ENCODE measurements around the gene RNASEH2B.

Gene RNASEH2B

DNA sequence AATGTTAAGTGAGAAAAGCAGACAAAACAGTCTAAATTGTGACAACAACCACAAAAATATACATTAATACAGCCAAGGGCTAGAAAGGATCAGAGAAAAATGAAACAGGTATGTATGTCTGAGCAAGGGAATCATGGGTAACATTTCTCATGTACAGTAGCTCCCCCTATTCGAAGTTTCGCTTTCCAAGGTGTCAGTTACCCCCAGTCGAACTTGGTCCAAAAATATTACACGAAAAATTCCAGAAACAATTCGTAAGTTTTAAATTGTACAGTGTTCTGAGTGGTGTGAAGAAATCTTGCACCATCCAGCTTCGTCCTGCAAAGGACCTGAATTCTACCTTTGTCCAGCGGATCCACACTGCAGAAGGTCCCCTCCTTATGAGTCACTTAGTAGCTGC, 1.8 kb upstream of the RNASEH2B start:
- no peak for DNase-seq (ENCODE audit: low spot score)

DNA sequence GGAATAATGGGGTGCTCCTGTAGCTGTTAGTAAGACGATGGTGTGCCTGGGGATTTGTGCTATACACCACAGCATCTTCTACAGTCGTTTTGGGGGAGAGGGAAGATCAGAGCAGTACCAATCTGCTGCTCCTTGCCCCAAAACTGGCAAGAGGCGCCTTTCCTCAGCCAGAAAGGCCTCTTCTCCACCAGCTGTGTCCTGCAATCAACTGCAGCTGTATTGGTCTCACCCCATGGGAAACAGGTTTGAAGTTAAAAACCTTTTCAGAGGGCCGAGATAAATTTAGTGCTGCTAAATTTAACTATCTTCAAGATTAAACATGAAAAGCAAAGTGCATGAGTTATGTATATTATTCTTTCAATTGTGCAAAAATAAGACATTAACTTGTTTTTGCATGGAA, 1.2 kb upstream of the RNASEH2B start:
- no peak for DNase-seq (ENCODE audit: low spot score)

DNA sequence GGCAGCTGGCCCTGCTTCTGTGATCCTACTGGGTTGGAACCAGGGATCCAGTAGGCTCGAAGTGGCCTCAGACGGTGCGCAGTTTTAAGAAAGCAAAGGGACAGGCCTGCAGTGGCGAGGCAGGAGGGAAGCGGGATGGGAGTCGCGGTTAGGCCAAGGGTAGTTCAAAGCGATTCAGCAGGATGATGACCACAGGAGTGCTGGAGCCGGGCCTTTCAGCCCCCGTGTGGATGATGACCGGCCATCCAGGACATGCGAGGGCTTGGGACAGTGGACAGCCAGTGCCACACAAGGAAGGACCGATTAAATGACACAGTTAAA, 854 bp downstream of the RNASEH2B start:
- peak; percentile 46 for DNase-seq (ENCODE audit: low spot score)

DNA sequence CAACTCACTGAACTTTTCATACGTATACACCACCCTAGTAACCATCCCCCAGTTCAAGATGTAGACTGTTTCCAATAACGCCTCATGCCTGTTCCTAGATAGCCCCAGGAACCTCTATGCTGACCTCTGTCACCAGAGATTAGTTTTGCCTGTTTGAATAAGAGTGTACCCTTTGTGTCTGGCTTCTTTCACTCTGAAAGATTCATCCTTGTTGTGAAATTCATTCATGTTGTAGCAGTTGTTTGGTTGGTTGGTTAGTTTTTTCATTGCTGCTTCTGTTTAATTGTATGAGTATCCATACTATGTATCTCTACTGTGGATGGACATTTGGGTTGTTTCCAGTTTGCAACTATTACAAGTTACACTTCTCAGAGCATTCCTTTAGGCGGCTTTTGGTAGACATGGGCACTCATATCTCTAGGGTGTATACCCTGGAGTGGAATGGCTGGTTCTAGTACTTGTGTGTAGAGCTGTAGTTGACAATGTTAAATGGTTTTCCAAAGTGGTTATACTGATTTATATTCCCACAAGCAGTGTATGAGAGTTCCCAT, 1.6 kb downstream of the RNASEH2B start:
- peak; percentile 10 for DNase-seq (ENCODE audit: low spot score)

DNA sequence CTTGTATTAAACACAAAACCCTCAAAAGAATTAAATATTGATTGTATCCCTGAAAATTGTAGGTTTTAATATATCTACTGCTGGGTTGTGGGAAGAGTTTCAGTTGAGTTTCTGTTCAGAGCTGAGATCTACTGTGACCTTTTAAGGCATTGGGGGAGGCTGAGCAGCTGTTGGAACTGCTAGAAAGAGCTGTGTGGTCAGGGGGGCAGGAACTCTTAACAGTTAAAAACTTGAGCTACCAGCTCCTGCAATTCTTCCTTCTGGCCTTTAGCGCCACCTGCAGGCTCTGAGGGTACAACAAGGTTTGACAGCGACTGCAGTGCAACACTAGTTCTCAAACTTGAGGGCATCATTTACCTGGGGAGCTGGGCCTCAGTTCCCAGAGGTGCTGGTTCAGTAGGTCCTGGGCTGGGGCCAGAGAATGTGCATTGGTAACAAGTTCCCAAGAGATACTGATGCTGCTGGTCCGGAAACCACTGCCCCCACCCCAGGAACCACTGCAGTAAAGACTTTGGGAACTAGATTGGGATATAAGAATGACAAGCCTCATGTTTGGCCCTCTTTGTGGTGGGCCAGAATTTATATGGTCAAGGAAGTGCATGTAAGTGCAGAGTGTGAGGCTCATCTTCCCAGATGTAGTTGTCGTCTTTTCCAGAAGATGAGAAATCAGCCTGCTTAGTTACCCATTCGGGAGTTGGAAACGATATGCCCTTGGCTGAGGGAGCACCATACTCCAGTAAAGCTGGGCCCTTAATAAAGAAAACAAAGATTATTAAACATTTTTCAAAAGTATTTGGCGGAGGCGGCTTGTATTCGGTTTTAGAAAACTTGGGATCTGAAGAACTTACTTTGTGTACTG, 2.6 kb downstream of the RNASEH2B start:
- peak; percentile 77 for DNase-seq (ENCODE audit: low spot score)

DNA sequence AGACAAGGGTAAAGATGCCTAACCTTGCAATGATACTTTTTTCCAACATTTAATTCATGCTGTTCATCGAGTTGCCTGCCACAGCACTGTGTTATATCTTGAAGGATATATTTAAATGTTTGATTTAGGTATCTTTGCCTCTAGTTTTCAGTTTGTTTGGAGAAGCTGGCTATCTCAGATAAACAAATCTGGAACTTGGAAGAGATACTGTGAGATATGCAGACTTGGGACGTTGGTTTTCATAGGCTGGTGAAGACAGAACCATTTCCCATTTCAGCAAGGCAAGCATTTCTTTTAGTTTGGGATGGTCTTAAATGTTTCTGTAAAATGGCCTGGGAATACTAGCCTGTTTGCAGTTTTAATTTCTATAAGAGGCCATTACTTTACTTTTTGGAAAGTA, 3.3 kb downstream of the RNASEH2B start:
- no peak for DNase-seq (ENCODE audit: low spot score)

DNA sequence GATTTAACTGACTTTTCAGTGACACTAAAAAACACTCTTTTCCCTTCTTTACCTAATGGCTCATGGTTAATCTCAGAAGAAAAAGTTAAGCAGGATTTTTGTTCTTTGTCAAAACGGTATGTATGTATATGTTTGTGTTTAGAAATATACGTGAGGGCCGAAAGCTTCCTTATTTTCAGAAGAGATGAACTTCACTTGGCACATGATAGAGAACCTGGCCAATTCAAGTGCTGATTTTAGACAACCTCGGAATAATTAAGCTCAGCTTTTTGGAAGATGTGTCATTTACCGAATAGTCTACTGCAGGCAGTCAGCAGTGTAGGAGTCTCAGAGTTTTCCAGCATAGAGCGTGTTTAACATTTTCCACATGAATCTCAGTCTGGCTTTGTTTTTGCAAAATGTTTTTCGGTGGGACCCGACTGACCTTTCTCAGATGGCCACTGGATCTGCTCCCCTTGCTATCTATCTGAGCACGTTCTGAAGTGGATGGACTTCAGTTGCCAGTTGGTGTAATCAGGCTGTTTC, 4.6 kb downstream of the RNASEH2B start:
- DNase-seq (ENCODE audit: low spot score): no peak

DNA sequence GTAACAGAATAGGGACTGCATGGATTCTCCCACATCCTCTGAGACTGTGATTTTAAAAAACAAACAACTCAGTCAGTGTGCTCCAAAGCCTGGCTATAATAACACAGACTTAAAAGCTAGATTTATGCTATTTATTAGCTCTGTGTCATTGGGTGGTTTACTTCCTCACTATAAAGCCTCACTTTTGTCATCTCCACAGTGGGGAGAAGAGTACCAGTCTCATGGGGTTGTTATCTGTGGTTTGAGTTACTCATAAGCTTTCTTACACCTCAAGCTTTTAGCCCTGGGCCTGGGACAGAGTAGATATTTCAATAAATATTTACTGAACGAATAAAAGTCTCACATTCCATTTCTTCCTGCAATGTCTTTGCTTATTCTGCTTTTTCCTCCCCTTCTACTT, 5.3 kb downstream of the RNASEH2B start:
- DNase-seq (ENCODE audit: low spot score): no peak

DNA sequence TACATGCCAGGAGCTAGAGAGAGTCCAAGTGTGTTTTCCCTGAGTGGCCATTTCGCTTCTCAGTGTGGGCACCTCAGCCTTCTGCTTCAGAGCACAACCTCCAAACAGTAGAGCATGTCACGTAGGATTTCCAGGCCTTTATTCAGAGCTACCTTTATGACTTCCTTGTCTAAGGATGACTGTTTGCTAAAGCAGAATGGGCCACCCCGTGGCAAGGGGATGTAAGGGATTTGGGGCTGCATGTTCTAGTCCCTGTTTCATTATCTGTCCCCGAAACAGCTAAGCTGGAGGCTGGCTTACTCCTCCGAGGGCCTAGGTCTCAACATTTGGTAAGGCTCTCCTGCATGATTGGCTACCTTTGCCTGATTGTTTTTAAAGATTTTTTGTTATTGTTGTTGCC, 6.0 kb downstream of the RNASEH2B start:
- no peak for DNase-seq (ENCODE audit: low spot score)

DNA sequence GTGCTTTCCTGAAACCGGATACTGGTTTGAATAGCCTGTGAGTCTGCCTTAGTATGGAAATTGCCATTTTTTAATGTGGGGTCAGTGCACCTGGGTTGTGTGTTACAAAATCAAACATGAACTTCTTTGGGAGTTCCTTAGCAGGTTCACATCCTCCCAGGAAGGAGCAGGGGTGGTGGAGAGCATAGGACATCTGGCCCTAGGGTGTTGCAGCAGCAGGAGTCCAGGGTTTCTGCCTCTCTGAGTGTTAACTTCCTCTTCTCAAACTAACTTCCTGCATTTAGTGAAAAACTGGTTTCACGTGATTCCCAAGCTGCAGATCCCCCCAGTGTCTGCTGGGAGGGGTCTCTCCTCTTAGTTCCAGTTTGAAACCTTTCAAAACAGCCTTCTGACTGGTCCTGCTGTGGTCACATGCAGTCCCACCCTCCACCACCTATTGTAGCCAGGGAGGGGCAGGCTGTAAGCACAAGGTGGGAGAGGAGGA, 7.2 kb downstream of the RNASEH2B start:
- no peak for DNase-seq (ENCODE audit: low spot score)

DNA sequence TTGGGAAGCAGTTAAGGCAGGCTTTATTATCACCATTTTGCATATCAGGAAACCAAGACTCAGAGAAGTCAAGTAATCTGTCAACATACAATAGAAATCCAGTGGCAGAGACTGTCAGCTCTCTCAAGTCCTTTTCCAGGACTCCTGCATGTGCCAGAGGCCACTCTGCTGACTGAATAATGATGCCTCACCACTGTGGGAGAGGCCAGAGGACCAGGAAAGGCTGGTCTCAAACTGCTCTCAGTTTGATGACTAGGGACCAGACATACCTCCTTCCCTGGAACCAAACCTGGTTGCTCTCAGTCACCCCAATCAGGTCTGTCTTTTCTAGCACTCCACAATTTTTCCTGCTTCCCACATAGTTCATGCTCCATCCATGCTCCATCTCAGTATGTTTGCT, 8.0 kb downstream of the RNASEH2B start:
- DNase-seq (ENCODE audit: low spot score): no peak

DNA sequence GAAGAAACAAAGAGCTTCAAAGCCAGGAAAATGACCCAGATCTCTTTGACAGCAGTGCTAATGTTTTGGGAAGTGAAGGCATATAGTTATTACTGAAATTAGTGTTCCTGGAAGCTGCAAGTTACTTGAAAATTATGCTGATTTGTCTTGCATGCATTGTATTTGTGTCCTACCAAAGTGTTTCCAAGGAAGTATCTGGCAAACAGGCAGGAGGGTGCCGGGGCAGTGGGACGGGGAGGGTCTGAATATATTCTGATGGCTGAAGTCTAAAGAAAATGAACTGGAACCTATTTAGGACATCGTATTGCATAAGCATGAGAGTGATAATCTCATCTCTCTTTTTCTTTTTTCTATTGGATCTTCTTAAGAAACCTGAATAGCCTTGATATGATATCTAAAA, 9.0 kb downstream of the RNASEH2B start:
- DNase-seq (ENCODE audit: low spot score): no peak

DNA sequence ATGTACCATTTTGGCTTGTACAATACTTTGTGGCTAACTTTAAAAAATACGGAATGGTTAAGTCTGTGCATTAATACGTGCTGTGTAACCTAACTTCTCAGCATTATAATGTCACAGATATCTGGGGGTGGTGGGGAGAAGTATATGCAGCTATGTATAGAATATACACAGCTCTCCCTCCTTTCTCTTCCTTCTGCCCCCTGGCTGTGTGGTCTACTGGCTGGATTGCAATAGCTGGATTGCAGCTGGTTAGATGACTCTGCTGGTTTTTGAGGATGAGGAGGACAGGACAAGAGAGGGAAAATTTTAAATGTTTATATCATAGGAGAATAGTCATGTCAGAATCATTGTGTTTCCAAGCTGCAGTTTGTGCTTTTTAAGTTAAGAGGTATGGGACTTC, 9.7 kb downstream of the RNASEH2B start:
- no peak for DNase-seq (ENCODE audit: low spot score)

DNA sequence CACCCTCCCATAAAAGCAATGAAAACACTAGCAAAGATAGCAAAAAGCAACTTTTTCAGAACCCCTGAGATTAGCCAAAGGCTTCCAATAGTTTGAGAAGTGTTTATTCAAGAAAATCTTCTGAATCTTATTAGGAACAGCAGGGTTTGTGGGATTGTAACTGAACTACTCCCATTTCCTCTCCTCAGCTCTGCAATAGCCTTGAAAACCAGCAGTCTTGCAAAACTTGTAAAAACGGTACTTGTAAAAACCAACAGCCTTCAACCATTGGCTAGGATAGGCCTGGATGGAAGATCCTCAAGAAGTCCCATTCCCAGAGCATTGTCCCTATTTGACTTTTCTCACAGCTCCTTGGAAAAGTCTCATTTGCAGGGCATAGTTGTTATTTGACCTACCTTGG, 12.1 kb downstream of the RNASEH2B start:
- no peak for DNase-seq (ENCODE audit: low spot score)

DNA sequence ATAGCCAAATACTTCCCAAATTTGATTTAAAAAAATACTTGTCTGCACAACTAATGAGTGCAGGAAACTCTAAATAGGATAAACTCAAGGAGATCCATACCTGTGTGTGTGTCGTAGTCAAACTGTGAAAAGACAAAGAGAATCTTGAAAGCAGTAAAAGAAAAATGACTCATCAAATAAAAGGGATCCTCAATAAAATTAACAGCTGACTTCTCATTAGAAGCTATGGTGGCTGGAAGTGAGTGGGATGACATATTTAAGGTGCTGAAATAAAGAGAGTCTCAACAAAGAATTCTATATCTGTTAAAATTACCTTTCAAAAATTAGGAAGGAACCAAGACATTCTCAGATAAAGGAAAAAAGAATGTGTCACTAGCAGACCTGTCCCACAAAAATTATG, 13.7 kb downstream of the RNASEH2B start:
- no peak for DNase-seq (ENCODE audit: low spot score)

DNA sequence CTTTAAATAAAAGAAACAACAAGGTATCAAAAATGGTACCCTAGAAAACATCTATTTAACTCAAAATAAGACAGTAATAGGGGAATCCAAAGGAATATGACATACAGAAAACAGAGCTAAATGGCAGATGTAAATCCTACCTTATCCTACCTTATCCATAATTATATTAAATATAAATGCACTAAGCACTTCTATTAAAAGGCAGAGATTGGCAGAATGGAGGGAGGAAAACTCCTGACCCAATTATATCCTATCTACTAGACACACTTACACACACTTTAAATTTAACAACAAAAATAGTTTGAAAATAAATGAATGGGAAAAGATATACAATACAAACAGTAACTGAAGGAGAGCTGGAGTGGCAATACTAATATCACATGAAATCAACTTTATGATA, 14.4 kb downstream of the RNASEH2B start:
- no peak for DNase-seq (ENCODE audit: low spot score)

DNA sequence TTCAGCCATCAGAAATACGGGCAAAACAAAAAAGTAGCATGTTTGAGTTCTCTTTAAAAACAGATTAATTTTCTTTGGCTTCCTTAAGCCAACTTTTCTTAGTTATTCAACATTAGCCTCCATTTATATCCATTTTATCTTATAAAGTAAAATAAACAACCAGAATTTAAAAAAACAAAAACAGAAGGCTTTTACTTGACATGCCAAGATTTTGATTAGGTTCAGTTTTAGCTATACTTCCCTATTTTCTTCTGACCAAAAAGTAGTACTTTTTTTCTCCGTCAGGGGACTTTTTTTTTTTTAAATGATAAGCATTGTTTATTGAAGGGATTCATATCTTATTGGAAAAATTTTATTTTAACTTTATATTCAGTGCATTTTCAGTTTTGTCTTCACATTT, 18.1 kb downstream of the RNASEH2B start:
- no peak for DNase-seq (ENCODE audit: low spot score)

DNA sequence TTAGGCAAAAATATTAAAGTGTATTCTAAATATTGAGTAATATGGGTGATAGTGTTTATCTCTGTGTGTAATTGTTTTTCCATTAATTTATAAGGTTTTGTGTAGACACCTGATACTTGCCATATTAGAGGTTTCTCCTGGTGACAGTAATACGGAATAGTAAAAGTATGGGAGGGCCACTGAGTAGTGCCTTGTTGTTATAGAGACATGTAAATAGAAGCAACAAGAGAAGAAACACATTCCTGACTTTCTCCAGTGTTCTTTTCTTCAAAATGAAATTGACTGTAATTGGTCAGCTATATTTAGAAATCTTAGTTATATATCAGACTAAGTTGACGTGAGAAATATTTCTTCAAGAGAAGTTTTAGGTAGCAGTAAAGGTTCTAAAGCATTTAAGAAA, 18.5 kb downstream of the RNASEH2B start:
- no peak for DNase-seq (ENCODE audit: low spot score)

DNA sequence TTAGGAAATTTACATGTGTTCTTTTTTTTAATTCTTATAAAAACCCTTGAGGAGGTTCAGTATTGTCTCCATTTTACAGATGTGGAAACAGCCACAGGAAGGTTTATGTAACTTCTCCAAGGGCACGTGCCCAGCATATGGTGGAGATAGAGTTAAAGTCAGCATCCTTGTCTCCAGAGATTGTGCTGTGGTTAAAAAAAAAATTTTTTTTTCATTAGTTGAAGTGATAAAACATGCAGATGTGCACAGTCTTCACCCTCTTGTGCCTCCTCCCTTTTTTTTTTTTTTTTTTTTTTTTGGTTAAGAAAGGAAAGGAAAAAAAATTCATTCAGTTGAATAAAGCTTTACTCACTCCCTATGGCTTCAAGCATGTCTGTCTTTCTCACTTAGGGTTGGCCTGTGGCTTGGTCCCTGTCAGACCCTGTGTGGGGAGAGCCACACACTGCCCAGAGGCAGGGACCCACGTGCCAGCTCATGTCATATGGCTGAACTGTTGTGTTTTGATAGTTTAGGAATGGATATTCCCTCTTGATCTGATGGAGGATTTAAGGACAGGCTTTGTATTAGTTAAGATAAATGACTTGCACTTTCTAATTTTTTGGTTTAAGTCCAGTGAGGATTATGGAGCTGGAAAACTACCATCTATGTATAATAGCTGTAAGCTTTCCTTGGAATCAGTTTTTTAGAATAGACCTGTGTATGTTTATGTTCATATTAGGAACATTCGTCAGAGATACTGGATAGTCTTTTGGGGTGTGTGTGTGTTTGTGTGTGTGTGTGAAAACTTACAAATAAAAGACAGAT, 19.3 kb downstream of the RNASEH2B start:
- no peak for DNase-seq (ENCODE audit: low spot score)

DNA sequence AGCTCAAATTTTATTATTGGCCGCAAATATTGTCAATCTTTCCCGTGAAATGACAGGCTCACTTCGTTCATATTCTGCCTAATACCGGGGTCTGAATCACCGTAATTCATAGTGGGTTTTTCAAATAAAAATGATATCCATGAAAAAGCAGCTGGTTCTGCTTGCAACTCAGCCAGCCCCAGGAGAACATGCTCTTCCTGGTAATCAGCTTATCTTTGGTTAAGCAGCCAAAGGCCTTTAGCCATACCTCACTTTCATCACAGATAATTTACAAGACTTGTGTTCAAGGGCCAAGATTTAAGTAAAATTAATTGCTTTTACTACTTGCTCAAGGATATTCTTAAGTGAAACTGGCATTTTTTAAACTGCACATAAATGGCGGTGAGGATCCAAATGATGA, 22.5 kb downstream of the RNASEH2B start:
- no peak for DNase-seq (ENCODE audit: low spot score)

DNA sequence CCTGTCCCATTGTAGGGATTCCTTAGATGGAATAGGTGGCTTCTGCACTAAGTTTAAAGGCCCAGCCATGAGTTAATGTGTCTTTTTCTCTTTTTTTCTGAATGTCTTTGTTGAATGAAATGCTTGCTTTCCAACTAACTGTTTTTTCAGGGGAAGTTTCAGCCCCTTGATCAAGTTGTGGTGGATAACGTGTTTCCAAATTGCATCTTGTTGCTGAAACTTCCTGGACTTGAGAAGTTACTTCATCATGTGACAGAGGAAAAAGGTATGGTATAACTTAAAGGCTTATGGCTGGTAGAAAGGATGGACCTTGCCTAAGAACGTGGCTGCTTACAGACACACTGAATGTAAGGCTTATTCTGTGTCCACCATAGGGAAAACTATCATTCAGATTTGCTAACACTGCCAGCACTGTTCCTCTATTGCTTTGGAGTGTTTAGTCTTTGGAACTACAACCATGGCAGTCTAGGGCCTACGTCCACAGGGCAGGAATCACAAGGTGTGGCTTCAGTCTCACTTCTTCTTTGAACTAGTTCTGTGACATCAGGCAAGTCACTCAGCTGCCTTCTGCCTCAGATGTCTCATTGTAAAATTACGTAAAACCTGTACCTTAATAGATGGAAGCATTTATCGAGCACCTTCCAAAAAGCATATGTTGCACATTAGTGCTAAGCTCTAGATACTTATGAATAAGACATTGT, 25.3 kb downstream of the RNASEH2B start:
- DNase-seq (ENCODE audit: low spot score): no peak

DNA sequence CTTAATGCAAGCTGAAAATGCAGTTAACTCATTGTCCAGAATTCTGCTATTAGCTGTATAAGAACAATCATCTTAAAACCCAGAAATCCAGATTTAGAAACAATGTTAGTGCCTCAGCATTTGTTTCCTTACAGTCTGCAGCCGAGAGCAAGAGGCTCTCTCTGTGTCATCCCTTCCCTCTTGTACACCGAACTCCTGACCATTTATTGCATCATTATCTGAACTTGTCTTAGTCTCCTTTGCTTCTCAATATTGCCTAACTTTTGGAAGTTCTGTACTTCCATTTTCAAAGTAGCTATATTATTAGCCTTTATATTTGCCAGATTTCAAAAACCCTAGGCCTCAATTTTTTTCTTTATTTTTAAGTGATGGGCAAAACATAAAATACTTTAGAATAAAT, 27.1 kb downstream of the RNASEH2B start:
- DNase-seq (ENCODE audit: low spot score): no peak
